ENCODE results near the gene CRYBG2.
"Not testable (repeated sequence)": the region's sequence is repeated elsewhere in the genome, so short reads cannot be mapped to it uniquely, and the experiment has no call there.

DNA sequence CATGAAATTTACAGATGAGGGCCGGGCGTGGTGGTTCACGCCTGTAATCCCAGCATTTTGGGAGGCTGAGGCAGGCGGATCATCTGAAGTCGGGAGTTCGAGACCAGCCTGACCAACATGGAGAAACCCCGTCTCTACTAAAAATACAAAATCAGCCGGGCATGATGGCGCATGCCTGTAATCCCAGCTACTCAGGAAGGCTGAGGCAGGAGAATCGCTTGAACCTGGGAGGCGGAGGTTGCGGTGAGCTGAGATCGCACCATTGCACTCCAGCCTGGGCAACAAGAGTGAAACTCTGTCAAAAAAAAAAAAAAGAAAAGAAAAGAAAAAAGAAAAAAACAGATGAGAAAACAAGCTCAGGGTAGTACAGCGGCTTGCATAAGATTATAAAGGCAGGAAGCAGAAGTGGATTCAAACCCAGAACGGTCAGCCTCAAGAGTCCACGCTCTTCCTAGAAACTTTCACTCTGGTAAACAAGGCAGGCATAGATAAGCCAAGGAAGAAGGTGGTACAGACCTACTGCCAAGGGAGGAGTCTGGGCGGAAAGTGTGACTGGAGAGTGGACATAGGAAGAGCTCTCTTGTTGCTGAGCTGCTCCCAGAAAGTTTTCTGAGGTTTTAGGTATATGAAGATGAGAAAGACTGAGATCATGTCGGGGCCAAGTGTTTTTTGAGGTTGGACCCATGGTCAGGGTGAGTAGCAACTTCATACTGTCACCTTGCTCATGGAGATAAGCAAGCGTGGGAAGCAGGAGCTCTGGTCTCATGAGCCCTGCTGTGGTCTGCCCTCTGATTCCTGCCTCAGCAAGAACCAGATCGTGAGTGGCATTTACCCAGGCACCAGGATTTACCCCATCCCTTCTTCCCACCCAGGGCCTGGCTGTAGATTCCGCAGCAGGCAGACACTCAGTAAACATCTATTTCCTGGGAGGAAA is 45.7 kb downstream of the CRYBG2 start:
- TF ChIP-seq FOXM1 (IDR thresholded peaks at IDR 0.05; ENCODE audit: borderline replicate concordance); HDGF (IDR thresholded peaks at IDR 0.05; ENCODE audit: borderline replicate concordance); SP1 (IDR thresholded peaks at IDR 0.05); FOXK2 (IDR thresholded peaks at IDR 0.05): not testable (repeated sequence)
